22Rv1 (cell line): Measurements from ENCODE around the gene C1orf94.

ENCODE experiments used
- ZFX ChIP-seq: fragments of 450-650 bp; IDR thresholded peaks from 2 replicates; pipeline ENCODE4 v1.6.1; 2017; ENCODE audit warnings: antibody characterized with exemption, borderline replicate concordance
- TF ChIP-seq, protein P1 (sequence below): fragments of 450-650 bp; IDR thresholded peaks from 2 replicates; pipeline ENCODE4 v1.5.1; 2017; ENCODE audit warnings: mild to moderate bottlenecking

DNA sequence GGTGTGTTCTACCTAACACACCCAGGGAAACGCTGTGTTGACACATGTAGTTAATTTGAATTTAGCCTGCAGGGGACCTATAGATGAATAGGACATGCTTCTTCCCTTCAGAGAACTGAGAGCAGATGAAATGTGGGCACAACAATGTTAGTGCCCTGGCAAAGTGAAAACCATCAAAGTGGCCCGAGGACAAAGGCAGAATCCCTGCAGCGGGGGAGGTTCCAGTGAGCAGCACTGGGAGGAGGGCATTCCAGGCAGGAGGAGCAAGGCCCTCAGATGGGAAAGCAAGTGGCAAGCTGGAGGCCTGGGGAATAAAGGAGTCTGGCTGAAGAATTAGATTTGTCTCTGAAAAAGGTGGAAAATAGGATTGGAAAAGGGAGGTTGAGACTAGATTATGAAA, 37.2 kb downstream of the C1orf94 start:
- TF ChIP-seq, protein P1, sequence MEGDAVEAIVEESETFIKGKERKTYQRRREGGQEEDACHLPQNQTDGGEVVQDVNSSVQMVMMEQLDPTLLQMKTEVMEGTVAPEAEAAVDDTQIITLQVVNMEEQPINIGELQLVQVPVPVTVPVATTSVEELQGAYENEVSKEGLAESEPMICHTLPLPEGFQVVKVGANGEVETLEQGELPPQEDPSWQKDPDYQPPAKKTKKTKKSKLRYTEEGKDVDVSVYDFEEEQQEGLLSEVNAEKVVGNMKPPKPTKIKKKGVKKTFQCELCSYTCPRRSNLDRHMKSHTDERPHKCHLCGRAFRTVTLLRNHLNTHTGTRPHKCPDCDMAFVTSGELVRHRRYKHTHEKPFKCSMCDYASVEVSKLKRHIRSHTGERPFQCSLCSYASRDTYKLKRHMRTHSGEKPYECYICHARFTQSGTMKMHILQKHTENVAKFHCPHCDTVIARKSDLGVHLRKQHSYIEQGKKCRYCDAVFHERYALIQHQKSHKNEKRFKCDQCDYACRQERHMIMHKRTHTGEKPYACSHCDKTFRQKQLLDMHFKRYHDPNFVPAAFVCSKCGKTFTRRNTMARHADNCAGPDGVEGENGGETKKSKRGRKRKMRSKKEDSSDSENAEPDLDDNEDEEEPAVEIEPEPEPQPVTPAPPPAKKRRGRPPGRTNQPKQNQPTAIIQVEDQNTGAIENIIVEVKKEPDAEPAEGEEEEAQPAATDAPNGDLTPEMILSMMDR = no peak
- TF ChIP-seq ZFX = no peak
